ENCODE results near the gene GCC2.

- TF ChIP-seq POLR2A (IDR thresholded peaks at IDR 0.05): no peak
- TF ChIP-seq CTCF (IDR thresholded peaks at IDR 0.05): no peak
Observed at GRCh38 chr2:108423067-108423466, 25.9 kb upstream of the GCC2 start.

Data from vagina (tissue), 2 donors.